ENCODE measurements around the gene KRTAP11-1.

GRCh38 chr21:30838536-30838935 is 42.8 kb downstream of the KRTAP11-1 start:
- TF ChIP-seq CTCF (IDR thresholded peaks at IDR 0.05) (no peak), POLR2AphosphoS5 (IDR thresholded peaks at IDR 0.05) (no peak)

Measured in suprapubic skin (tissue), 3 donors.